ENCODE results near the gene DEPP1.

The DEPP1 gene

DNA sequence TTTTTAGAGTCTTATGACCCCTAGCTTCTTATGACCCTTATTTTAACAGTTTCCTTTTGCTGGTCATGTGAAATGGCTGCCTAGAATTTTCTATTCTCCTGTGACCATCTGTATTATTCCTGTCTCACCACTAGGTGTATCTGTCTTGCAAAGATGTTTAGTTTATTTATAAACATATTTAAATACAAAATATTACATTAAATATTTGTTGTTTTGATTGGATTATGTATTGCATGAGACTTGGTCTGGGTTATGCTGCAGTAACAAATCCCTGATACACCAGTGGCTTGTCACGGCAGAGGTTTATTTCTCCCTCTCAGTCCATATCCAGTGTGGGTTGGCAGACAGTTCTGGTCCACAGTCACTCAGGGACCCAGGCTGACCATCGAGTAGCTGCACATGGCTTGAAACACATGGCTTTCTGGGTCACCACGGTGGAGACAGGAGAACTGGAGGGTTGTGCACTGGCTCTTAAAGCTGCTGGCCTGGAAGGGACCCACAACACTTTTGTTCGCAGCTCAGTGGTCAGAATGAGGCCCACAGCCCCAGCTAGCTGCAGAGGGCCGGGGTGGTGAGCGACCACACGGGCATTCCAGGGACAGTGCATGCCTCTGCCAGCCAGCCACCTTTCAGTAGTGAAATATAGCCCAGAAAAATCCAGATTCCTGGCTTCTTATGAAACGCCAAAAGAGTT lies 11.6 kb downstream of the DEPP1 start:
- TF ChIP-seq POLR2AphosphoS5 (IDR thresholded peaks at IDR 0.05; ENCODE audit: low read depth, low read length) = no peak
- no peak for TF ChIP-seq FOXP2 (optimal IDR thresholded peaks at IDR 0.05; ENCODE audit: borderline replicate concordance, extremely low read depth, extremely low read length, insufficient read depth)
- no peak for TF ChIP-seq TAF1 (IDR thresholded peaks at IDR 0.05; ENCODE audit: borderline replicate concordance, insufficient read depth, low read length)

DNA sequence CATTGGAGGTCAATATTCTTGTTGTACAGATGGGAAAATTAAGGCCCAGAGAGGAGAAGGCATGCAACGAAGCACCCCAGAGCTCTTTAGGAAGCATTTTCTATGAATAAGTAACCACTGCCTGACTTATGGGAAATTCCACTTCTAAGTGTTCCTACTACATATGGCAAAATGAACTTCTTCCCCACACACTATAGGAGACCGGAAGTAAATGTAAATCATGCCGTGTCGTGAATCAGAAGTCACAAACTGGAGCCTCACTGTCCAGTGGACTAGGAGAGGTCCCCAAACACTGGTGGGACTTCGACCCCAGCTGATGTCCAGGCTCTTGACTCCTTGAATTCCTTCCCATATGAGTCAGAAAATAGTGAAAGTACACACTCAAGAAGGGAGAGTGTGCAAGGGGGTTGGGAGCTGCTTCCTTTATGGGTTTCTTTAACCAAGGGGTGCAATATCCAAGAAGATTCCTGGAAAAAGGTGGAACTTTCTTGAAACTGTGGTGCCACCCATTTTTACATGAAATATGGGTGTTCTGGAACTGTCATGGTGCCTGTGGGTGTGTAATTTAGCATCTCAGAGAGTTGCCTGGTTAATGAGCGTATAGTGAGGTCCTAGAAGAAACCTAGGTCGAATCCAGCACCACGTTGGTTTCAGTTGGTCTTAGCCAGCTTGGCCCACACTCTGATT lies 12.3 kb downstream of the DEPP1 start:
- no peak for TF ChIP-seq FOXP2 (optimal IDR thresholded peaks at IDR 0.05; ENCODE audit: borderline replicate concordance, extremely low read depth, extremely low read length, insufficient read depth)
- TF ChIP-seq, protein P1, sequence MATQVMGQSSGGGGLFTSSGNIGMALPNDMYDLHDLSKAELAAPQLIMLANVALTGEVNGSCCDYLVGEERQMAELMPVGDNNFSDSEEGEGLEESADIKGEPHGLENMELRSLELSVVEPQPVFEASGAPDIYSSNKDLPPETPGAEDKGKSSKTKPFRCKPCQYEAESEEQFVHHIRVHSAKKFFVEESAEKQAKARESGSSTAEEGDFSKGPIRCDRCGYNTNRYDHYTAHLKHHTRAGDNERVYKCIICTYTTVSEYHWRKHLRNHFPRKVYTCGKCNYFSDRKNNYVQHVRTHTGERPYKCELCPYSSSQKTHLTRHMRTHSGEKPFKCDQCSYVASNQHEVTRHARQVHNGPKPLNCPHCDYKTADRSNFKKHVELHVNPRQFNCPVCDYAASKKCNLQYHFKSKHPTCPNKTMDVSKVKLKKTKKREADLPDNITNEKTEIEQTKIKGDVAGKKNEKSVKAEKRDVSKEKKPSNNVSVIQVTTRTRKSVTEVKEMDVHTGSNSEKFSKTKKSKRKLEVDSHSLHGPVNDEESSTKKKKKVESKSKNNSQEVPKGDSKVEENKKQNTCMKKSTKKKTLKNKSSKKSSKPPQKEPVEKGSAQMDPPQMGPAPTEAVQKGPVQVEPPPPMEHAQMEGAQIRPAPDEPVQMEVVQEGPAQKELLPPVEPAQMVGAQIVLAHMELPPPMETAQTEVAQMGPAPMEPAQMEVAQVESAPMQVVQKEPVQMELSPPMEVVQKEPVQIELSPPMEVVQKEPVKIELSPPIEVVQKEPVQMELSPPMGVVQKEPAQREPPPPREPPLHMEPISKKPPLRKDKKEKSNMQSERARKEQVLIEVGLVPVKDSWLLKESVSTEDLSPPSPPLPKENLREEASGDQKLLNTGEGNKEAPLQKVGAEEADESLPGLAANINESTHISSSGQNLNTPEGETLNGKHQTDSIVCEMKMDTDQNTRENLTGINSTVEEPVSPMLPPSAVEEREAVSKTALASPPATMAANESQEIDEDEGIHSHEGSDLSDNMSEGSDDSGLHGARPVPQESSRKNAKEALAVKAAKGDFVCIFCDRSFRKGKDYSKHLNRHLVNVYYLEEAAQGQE (IDR thresholded peaks at IDR 0.05; ENCODE audit: insufficient read depth in 1 of 2, low read depth in 2 of 2, low read length in 2 of 2) = no peak
- TF ChIP-seq POLR2AphosphoS5 (IDR thresholded peaks at IDR 0.05; ENCODE audit: low read depth, low read length) = no peak
- TF ChIP-seq SIN3A (IDR thresholded peaks at IDR 0.05; ENCODE audit: borderline replicate concordance, insufficient read depth, low read length) = no peak
- TF ChIP-seq TAF1 (IDR thresholded peaks at IDR 0.05; ENCODE audit: borderline replicate concordance, insufficient read depth, low read length) = no peak

DNA sequence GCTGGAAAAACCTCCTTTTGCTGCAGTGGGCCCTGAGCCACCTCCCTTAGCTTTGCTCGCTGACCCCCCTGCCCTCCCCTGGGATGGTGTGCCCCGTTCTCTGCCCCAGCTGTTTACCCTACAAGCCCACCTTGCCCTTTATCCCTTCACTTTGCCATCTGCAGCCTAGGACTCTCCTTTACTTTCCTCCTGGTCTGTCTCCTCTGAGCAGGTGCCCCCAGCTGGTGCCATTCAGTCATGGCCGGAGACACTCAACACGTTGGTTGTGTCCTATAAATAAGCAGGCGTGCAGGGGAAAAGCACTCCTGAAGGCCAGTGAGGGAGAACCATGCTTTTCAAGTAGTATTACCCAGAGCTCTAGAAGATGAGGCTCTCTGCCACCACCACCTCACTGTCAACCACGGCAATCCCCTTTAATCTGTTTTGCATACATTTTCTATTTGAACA lies 12.9 kb downstream of the DEPP1 start:
- TF ChIP-seq POLR2AphosphoS5 (IDR thresholded peaks at IDR 0.05; ENCODE audit: low read depth, low read length) (no peak), SIN3A (IDR thresholded peaks at IDR 0.05; ENCODE audit: borderline replicate concordance, insufficient read depth, low read length) (no peak), TAF1 (IDR thresholded peaks at IDR 0.05; ENCODE audit: borderline replicate concordance, insufficient read depth, low read length) (no peak), FOXP2 (optimal IDR thresholded peaks at IDR 0.05; ENCODE audit: borderline replicate concordance, extremely low read depth, extremely low read length, insufficient read depth) (no peak)
- TF ChIP-seq, protein P1 (IDR thresholded peaks at IDR 0.05; ENCODE audit: insufficient read depth in 1 of 2, low read depth in 2 of 2, low read length in 2 of 2) = no peak

DNA sequence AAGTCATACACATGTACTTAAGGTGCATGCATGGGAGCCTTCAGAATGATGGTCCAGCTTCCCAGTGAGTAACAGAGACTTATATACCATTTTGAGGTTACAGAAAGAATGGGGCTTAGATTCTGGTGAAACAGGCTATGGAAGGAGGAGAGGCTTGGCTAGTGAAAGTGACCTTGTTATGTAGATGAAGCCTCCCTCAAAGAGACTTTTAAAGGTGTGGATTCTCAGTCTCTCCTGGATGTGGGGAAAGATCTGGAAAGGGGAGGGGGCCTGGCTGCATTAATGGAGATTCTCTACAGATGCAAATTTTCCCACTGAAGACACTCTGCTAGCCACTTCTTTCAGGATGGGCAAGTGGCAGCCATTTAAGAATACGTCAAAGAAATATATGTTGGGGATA lies 13.5 kb downstream of the DEPP1 start:
- TF ChIP-seq FOXP2 (optimal IDR thresholded peaks at IDR 0.05; ENCODE audit: borderline replicate concordance, extremely low read depth, extremely low read length, insufficient read depth) (no peak), TAF1 (IDR thresholded peaks at IDR 0.05; ENCODE audit: borderline replicate concordance, insufficient read depth, low read length) (no peak), POLR2AphosphoS5 (IDR thresholded peaks at IDR 0.05; ENCODE audit: low read depth, low read length) (no peak), SIN3A (IDR thresholded peaks at IDR 0.05; ENCODE audit: borderline replicate concordance, insufficient read depth, low read length) (no peak)
- TF ChIP-seq, protein P1 (IDR thresholded peaks at IDR 0.05; ENCODE audit: insufficient read depth in 1 of 2, low read depth in 2 of 2, low read length in 2 of 2) = no peak

DNA sequence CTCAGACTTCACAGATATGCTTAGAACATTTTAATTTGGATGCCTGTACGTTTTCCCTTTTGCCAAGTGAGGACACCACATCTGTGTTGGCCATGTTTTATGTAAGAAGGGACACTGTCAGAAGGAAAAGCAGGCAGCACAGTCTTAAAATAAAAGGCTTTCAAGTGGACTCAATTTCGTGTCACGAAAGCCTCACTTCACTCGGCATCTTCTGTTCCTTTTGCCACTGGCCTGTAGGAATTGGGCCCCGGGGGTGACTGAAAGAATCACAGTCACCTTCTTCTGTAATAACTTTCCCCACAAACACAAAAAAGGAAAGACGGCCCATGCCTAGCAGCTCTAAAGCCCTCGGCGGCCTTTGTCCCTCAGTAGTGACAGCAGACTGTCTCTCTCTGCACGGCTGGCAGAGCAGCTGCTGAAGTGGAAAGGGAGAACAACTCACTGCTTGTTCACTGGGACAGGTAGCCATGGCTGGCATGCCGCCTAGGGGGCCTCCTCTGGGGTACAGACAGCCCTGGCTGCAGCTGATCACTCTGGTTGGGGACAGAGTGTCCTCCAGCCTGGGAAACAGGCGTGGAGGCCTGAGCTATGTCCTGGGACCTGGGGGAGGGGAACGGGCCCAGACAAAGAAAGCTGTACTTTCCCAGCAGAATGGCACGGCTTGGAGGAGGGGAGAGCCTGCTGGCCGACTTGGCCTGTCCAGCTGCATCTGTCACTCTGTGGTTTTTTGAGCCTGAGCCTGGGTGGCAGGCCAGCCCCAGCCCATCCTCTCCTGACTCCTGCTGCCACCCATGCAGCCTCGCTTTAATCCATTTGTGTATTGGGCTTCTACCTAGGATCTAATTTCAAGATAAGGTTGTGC lies 14.6 kb downstream of the DEPP1 start:
- TF ChIP-seq SIN3A (IDR thresholded peaks at IDR 0.05; ENCODE audit: borderline replicate concordance, insufficient read depth, low read length) (no peak), POLR2AphosphoS5 (IDR thresholded peaks at IDR 0.05; ENCODE audit: low read depth, low read length) (no peak), TAF1 (IDR thresholded peaks at IDR 0.05; ENCODE audit: borderline replicate concordance, insufficient read depth, low read length) (no peak), FOXP2 (optimal IDR thresholded peaks at IDR 0.05; ENCODE audit: borderline replicate concordance, extremely low read depth, extremely low read length, insufficient read depth) (no peak)
- TF ChIP-seq, protein P1 (IDR thresholded peaks at IDR 0.05; ENCODE audit: insufficient read depth in 1 of 2, low read depth in 2 of 2, low read length in 2 of 2) = no peak
